ES-I3 (cell line): ENCODE measurements around the gene ACTC1.

Experiments
- H3K36me3 ChIP-seq: 2 replicates; pipeline ENCODE4 v1.6.1; 2013; ENCODE audit warnings: mild to moderate bottlenecking, low read length, control low read depth, moderate library complexity; ENCODE audit not compliant: insufficient read depth
- H3K4me1 ChIP-seq: 2 replicates; pipeline ENCODE4 v1.6.1; 2013; ENCODE audit warnings: mild to moderate bottlenecking, control low read depth, low read length; ENCODE audit not compliant: insufficient read depth
- H3K9ac ChIP-seq: 2 replicates; pipeline ENCODE4 v1.6.1; 2013; ENCODE audit warnings: low read depth, mild to moderate bottlenecking, low read length, moderate library complexity
- H3K9me3 ChIP-seq: 2 replicates; pipeline ENCODE4 v1.6.1; 2013; ENCODE audit warnings: mild to moderate bottlenecking, low read length, moderate library complexity; ENCODE audit not compliant: control insufficient read depth, insufficient read depth

Gene ACTC1

GRCh38 chr15:34790121-34790520 lies 5.2 kb downstream of the ACTC1 start:
- no peaks in the 10 kb centered on the region for H3K4me1 ChIP-seq
- peaks cover 2% of the 10 kb centered on the region; the same call in 1 of the 2 replicates for H3K36me3 ChIP-seq
- no peak overlapping the region for H3K9ac ChIP-seq
- H3K9me3 ChIP-seq, result no peaks in the 10 kb centered on the region

- Histone ChIP-seq H3K36me3 (peaks cover 2% of the 10 kb centered on the region; the same call in 1 of the 2 replicates), H3K9ac (no peak overlapping the region), H3K9me3 (no peaks in the 10 kb centered on the region), H3K4me1 (no peaks in the 10 kb centered on the region)
These were observed 6.0 kb downstream of the ACTC1 start for GRCh38 chr15:34789326-34789725.

GRCh38 chr15:34786206-34786605 lies 9.1 kb downstream of the ACTC1 start:
- no peaks in the 10 kb centered on the region for H3K4me1 ChIP-seq
- H3K36me3 ChIP-seq, result no peaks in the 10 kb centered on the region
- no peaks in the 10 kb centered on the region for H3K9me3 ChIP-seq
- no peak overlapping the region for H3K9ac ChIP-seq

- Histone ChIP-seq H3K4me1 (no peaks in the 10 kb centered on the region), H3K9me3 (no peaks in the 10 kb centered on the region), H3K9ac (no peak overlapping the region), H3K36me3 (no peaks in the 10 kb centered on the region)
These were observed 11.4 kb downstream of the ACTC1 start for GRCh38 chr15:34783991-34784390.

- Histone ChIP-seq H3K36me3 (no peaks in the 10 kb centered on the region), H3K9me3 (no peaks in the 10 kb centered on the region), H3K9ac (no peak overlapping the region), H3K4me1 (no peaks in the 10 kb centered on the region)
These were observed 11.9 kb downstream of the ACTC1 start for GRCh38 chr15:34783431-34783830.

- no peaks in the 10 kb centered on the region for H3K36me3 ChIP-seq
These were observed 12.4 kb downstream of the ACTC1 start for GRCh38 chr15:34782901-34783300.

GRCh38 chr15:34780725-34781124 lies 14.6 kb downstream of the ACTC1 start:
- Histone ChIP-seq H3K36me3 (no peaks in the 10 kb centered on the region), H3K9me3 (no peaks in the 10 kb centered on the region), H3K9ac (no peak overlapping the region), H3K4me1 (no peaks in the 10 kb centered on the region)

More at GRCh38 chr15:34782901-34783300, 12.4 kb downstream of the ACTC1 start:
- Histone ChIP-seq H3K9me3 (no peaks in the 10 kb centered on the region), H3K4me1 (no peaks in the 10 kb centered on the region), H3K9ac (no peak overlapping the region)

GRCh38 chr15:34776606-34777105 lies 18.7 kb downstream of the ACTC1 start:
- no peak overlapping the region for H3K9ac ChIP-seq
- no peaks in the 10 kb centered on the region for H3K36me3 ChIP-seq
- H3K4me1 ChIP-seq, result no peaks in the 10 kb centered on the region
- no peaks in the 10 kb centered on the region for H3K9me3 ChIP-seq

- Histone ChIP-seq H3K9ac (no peak overlapping the region), H3K4me1 (no peaks in the 10 kb centered on the region), H3K36me3 (no peaks in the 10 kb centered on the region), H3K9me3 (no peaks in the 10 kb centered on the region)
These were observed 21.4 kb downstream of the ACTC1 start for GRCh38 chr15:34773917-34774316.

GRCh38 chr15:34773013-34773412 lies 22.3 kb downstream of the ACTC1 start:
- H3K4me1 ChIP-seq, result no peaks in the 10 kb centered on the region
- no peaks in the 10 kb centered on the region for H3K9me3 ChIP-seq
- no peak overlapping the region for H3K9ac ChIP-seq
- no peaks in the 10 kb centered on the region for H3K36me3 ChIP-seq

- H3K9me3 ChIP-seq, result no peaks in the 10 kb centered on the region
- H3K36me3 ChIP-seq, result no peaks in the 10 kb centered on the region
- no peaks in the 10 kb centered on the region for H3K4me1 ChIP-seq
- H3K9ac ChIP-seq, result no peak overlapping the region
These were observed 23.0 kb downstream of the ACTC1 start for GRCh38 chr15:34772312-34772711.

GRCh38 chr15:34769711-34770110 lies 25.6 kb downstream of the ACTC1 start:
- Histone ChIP-seq H3K4me1 (no peaks in the 10 kb centered on the region), H3K36me3 (no peaks in the 10 kb centered on the region), H3K9me3 (no peaks in the 10 kb centered on the region), H3K9ac (no peak overlapping the region)

- no peak overlapping the region for H3K9ac ChIP-seq
- no peaks in the 10 kb centered on the region for H3K4me1 ChIP-seq
- H3K9me3 ChIP-seq, result no peaks in the 10 kb centered on the region
- H3K36me3 ChIP-seq, result no peaks in the 10 kb centered on the region
These were observed 26.8 kb downstream of the ACTC1 start for GRCh38 chr15:34768530-34768929.

GRCh38 chr15:34765741-34766140 lies 29.6 kb downstream of the ACTC1 start:
- H3K9ac ChIP-seq, result no peak overlapping the region
- no peaks in the 10 kb centered on the region for H3K36me3 ChIP-seq
- no peaks in the 10 kb centered on the region for H3K9me3 ChIP-seq
- no peaks in the 10 kb centered on the region for H3K4me1 ChIP-seq

GRCh38 chr15:34760909-34761308 lies 34.4 kb downstream of the ACTC1 start:
- Histone ChIP-seq H3K9me3 (no peaks in the 10 kb centered on the region), H3K4me1 (no peaks in the 10 kb centered on the region), H3K9ac (no peak overlapping the region), H3K36me3 (no peaks in the 10 kb centered on the region)

GRCh38 chr15:34759992-34760391 lies 35.4 kb downstream of the ACTC1 start:
- no peaks in the 10 kb centered on the region for H3K9me3 ChIP-seq
- no peak overlapping the region for H3K9ac ChIP-seq
- H3K4me1 ChIP-seq, result no peaks in the 10 kb centered on the region
- H3K36me3 ChIP-seq, result no peaks in the 10 kb centered on the region
